KMS-11 (cell line): ENCODE data around the gene TPST1.

ENCODE experiments used
- H2AFZ ChIP-seq: fragments of 200-600 bp; sonication (generic); 2 replicates; pipeline ENCODE4 v1.6.1; 2016; ENCODE audit warnings: antibody characterized with exemption, mixed run types, low read depth
- H3K27ac ChIP-seq: fragments of 200-600 bp; sonication (generic); 2 replicates; pipeline ENCODE4 v1.6.1; 2016; ENCODE audit warnings: mild to moderate bottlenecking, mixed run types
- H3K27me3 ChIP-seq: fragments of 200-600 bp; sonication (generic); 2 replicates; pipeline ENCODE4 v1.6.1; 2017; ENCODE audit warnings: mild to moderate bottlenecking, low read depth, mixed run types, moderate library complexity; ENCODE audit not compliant: insufficient read depth
- H3K36me3 ChIP-seq: fragments of 200-600 bp; sonication (generic); 2 replicates; pipeline ENCODE4 v1.6.1; 2017; ENCODE audit warnings: mild to moderate bottlenecking, mixed run types; ENCODE audit not compliant: insufficient read depth
- H3K4me1 ChIP-seq: fragments of 200-600 bp; sonication (generic); 2 replicates; pipeline ENCODE4 v1.6.1; 2016; ENCODE audit warnings: mild to moderate bottlenecking, low read depth, mixed run types; ENCODE audit not compliant: poor library complexity, severe bottlenecking
- H3K4me2 ChIP-seq: fragments of 200-600 bp; sonication (generic); 2 replicates; pipeline ENCODE4 v1.7.0; 2016; ENCODE audit warnings: mild to moderate bottlenecking, mixed run types
- H3K4me3 ChIP-seq: fragments of 200-600 bp; sonication (generic); IDR thresholded peaks from 2 replicates; pipeline ENCODE4 v1.6.1; 2017; ENCODE audit warnings: low read depth, low read length, mixed read lengths; ENCODE audit not compliant: insufficient read depth
- H3K79me2 ChIP-seq: fragments of 200-600 bp; sonication (generic); 2 replicates; pipeline ENCODE4 v1.6.1; 2016; ENCODE audit warnings: low read depth, mixed run types; ENCODE audit not compliant: insufficient read depth
- H3K9ac ChIP-seq: fragments of 200-600 bp; sonication (generic); 2 replicates; pipeline ENCODE4 v1.6.1; 2016; ENCODE audit warnings: mild to moderate bottlenecking, mixed run types
- H4K20me1 ChIP-seq: fragments of 200-600 bp; sonication (generic); 2 replicates; pipeline ENCODE4 v1.6.1; 2016; ENCODE audit warnings: mild to moderate bottlenecking, mixed run types; ENCODE audit not compliant: insufficient read depth
- CTCF ChIP-seq: fragments of 200-600 bp; sonication (generic); conservative IDR thresholded peaks from 2 replicates; pipeline ENCODE4 v1.6.1; 2017; ENCODE audit warnings: low read depth, mild to moderate bottlenecking, antibody characterized with exemption, low read length, moderate library complexity, mixed read lengths

Gene TPST1

GRCh38 chr7:66356277-66356721 is 151.2 kb downstream of the TPST1 start:
- H3K4me1 ChIP-seq, result peaks cover 21% of the 10 kb centered on the region
- H3K27ac ChIP-seq, result no peak overlapping the region
- peaks cover 8% of the 10 kb centered on the region; the same call in 1 of the 2 replicates for H3K79me2 ChIP-seq
- no peak overlapping the region for H3K4me3 ChIP-seq
- H3K9ac ChIP-seq, result no peak overlapping the region
- no peaks in the 10 kb centered on the region for H4K20me1 ChIP-seq
- H3K4me2 ChIP-seq, result no peak overlapping the region
- no peak for TF ChIP-seq CTCF
- H3K27me3 ChIP-seq, result no peaks in the 10 kb centered on the region
- H3K36me3 ChIP-seq, result no peaks in the 10 kb centered on the region
- no peak overlapping the region for H2AFZ ChIP-seq

GRCh38 chr7:66357087-66357486 is 152.0 kb downstream of the TPST1 start:
- Histone ChIP-seq H3K27ac (no peak overlapping the region), H3K27me3 (no peaks in the 10 kb centered on the region), H3K4me2 (no peak overlapping the region), H3K9ac (no peak overlapping the region), H3K79me2 (peaks cover 4% of the 10 kb centered on the region; the same call in 1 of the 2 replicates), H3K4me1 (peaks cover 13% of the 10 kb centered on the region), H4K20me1 (no peaks in the 10 kb centered on the region), H2AFZ (no peak overlapping the region), H3K4me3 (no peak overlapping the region), H3K36me3 (no peaks in the 10 kb centered on the region)
- no peak for TF ChIP-seq CTCF

- TF ChIP-seq CTCF, result no peak
- Histone ChIP-seq H3K4me3 (no peak overlapping the region), H3K4me2 (no peak overlapping the region), H3K9ac (no peak overlapping the region), H3K4me1 (peaks cover 7% of the 10 kb centered on the region), H3K79me2 (no peaks in the 10 kb centered on the region), H3K27ac (no peak overlapping the region), H3K27me3 (no peaks in the 10 kb centered on the region), H3K36me3 (no peaks in the 10 kb centered on the region), H2AFZ (no peak overlapping the region), H4K20me1 (no peaks in the 10 kb centered on the region)
Observed at GRCh38 chr7:66359656-66360211, 154.6 kb downstream of the TPST1 start.

GRCh38 chr7:66362136-66362535 is 157.0 kb downstream of the TPST1 start:
- Histone ChIP-seq H3K36me3 (no peaks in the 10 kb centered on the region), H3K79me2 (no peaks in the 10 kb centered on the region), H3K27me3 (no peaks in the 10 kb centered on the region), H2AFZ (no peak overlapping the region), H4K20me1 (no peaks in the 10 kb centered on the region), H3K4me3 (no peak overlapping the region), H3K27ac (no peak overlapping the region), H3K9ac (no peak overlapping the region), H3K4me2 (no peak overlapping the region), H3K4me1 (peaks cover 5% of the 10 kb centered on the region)
- no peak for TF ChIP-seq CTCF
